H9 (cell line): ENCODE measurements around the gene GLT1D1. TPM values are rescaled to one million over a fixed set of nuclear protein-coding genes. Genes with fewer than 3 reads are reported as not detected.

ENCODE experiments used
- DNase-seq: peaks from one replicate; pipeline ENCODE4 v3.0.0-alpha.2; 2017
- H2AFZ ChIP-seq: one replicate; pipeline ENCODE4 v1.6.1; 2013; ENCODE audit warnings: mild to moderate bottlenecking, low read length, control low read depth, moderate library complexity
- H2AK5ac ChIP-seq: 2 replicates; pipeline ENCODE4 v1.6.1; 2013; ENCODE audit warnings: low read length, control low read depth, mixed read lengths; ENCODE audit not compliant: insufficient read length
- H2BK120ac ChIP-seq: one replicate; pipeline ENCODE4 v1.6.1; 2013; ENCODE audit warnings: low read depth, mild to moderate bottlenecking, low read length, control low read depth, inconsistent platforms; ENCODE audit not compliant: poor library complexity, severe bottlenecking
- H2BK12ac ChIP-seq: 2 replicates; pipeline ENCODE4 v1.6.1; 2013; ENCODE audit warnings: low read length, control low read depth, mixed read lengths, low read depth; ENCODE audit not compliant: insufficient read length
- H2BK15ac ChIP-seq: 2 replicates; pipeline ENCODE4 v1.6.1; 2013; ENCODE audit warnings: low read depth, low read length, control low read depth
- H2BK20ac ChIP-seq: one replicate; pipeline ENCODE4 v1.6.1; 2013; ENCODE audit warnings: low read depth, mild to moderate bottlenecking, low read length, control low read depth, inconsistent platforms; ENCODE audit not compliant: poor library complexity, severe bottlenecking
- H2BK5ac ChIP-seq: 2 replicates; pipeline ENCODE4 v1.6.1; 2013; ENCODE audit warnings: low read length, control low read depth, mixed read lengths; ENCODE audit not compliant: insufficient read length
- H3K14ac ChIP-seq: 2 replicates; pipeline ENCODE4 v1.6.1; 2013; ENCODE audit warnings: low read length, control low read depth; ENCODE audit not compliant: insufficient read depth
- H3K18ac ChIP-seq: 2 replicates; pipeline ENCODE4 v1.6.1; 2013; ENCODE audit warnings: low read depth, mild to moderate bottlenecking, mixed read lengths, low read length, control low read depth; ENCODE audit not compliant: insufficient read length
- H3K23ac ChIP-seq: 2 replicates; pipeline ENCODE4 v1.6.1; 2013; ENCODE audit warnings: low read length, control low read depth, mixed read lengths, low read depth; ENCODE audit not compliant: insufficient read length
- H3K23me2 ChIP-seq: 2 replicates; pipeline ENCODE4 v1.6.1; 2013; ENCODE audit warnings: low read depth, mild to moderate bottlenecking, mixed read lengths, low read length, control low read depth; ENCODE audit not compliant: insufficient read length, poor library complexity, severe bottlenecking
- H3K27ac ChIP-seq: 2 replicates; pipeline ENCODE4 v1.5.1; 2013; ENCODE audit warnings: low read length, control low read depth, mixed read lengths, low read depth; ENCODE audit not compliant: insufficient read length
- H3K27me3 ChIP-seq: 2 replicates; pipeline ENCODE4 v1.6.1; 2013; ENCODE audit warnings: low read length, control low read depth, inconsistent platforms; ENCODE audit not compliant: insufficient read depth
- H3K4ac ChIP-seq: 2 replicates; pipeline ENCODE4 v1.6.1; 2013; ENCODE audit warnings: low read depth, mild to moderate bottlenecking, control low read depth, inconsistent platforms, low read length, moderate library complexity
- H3K4me1 ChIP-seq: 2 replicates; pipeline ENCODE4 v1.6.1; 2013; ENCODE audit warnings: low read length, control low read depth, inconsistent platforms; ENCODE audit not compliant: insufficient read depth
- H3K4me2 ChIP-seq: 2 replicates; pipeline ENCODE4 v1.6.1; 2013; ENCODE audit warnings: low read length, control low read depth, mixed read lengths; ENCODE audit not compliant: insufficient read length, insufficient read depth
- H3K56ac ChIP-seq: 2 replicates; pipeline ENCODE4 v1.6.1; 2013; ENCODE audit warnings: low read depth, mild to moderate bottlenecking, mixed read lengths, low read length, control low read depth; ENCODE audit not compliant: insufficient read length
- H3K79me1 ChIP-seq: 2 replicates; pipeline ENCODE4 v1.6.1; 2013; ENCODE audit warnings: low read depth, mild to moderate bottlenecking, moderate library complexity, low read length, control low read depth, inconsistent platforms; ENCODE audit not compliant: insufficient read depth, poor library complexity, severe bottlenecking
- H3K79me2 ChIP-seq: 2 replicates; pipeline ENCODE4 v1.6.1; 2013; ENCODE audit warnings: low read length, control low read depth, inconsistent platforms; ENCODE audit not compliant: insufficient read depth
- H3K9ac ChIP-seq: 2 replicates; pipeline ENCODE4 v1.6.1; 2013; ENCODE audit warnings: low read length, control low read depth, mixed read lengths; ENCODE audit not compliant: insufficient read length; ENCODE audit errors: extremely low read depth
- H3K9me3 ChIP-seq: one replicate; pipeline ENCODE4 v1.6.1; 2013; ENCODE audit warnings: low read depth, low read length, inconsistent platforms; ENCODE audit not compliant: control insufficient read depth
- H3T11ph ChIP-seq: one replicate; pipeline ENCODE4 v1.6.1; 2013; ENCODE audit warnings: mild to moderate bottlenecking, low read length, control low read depth, inconsistent platforms
- H4K20me1 ChIP-seq: one replicate; pipeline ENCODE4 v1.6.1; 2013; ENCODE audit not compliant: control insufficient read depth, insufficient read length, insufficient read depth
- H4K5ac ChIP-seq: 2 replicates; pipeline ENCODE4 v1.6.1; 2013; ENCODE audit warnings: low read depth, mild to moderate bottlenecking, mixed read lengths, low read length, control low read depth; ENCODE audit not compliant: insufficient read length
- H4K8ac ChIP-seq: replicated peaks from 2 replicates; pipeline ENCODE4 v1.6.1; 2013; ENCODE audit warnings: low read length, control low read depth, mixed read lengths, low read depth; ENCODE audit not compliant: insufficient read length
- H4K91ac ChIP-seq: 2 replicates; pipeline ENCODE4 v1.6.1; 2013; ENCODE audit warnings: low read depth, mild to moderate bottlenecking, moderate library complexity, mixed read lengths, low read length, control low read depth; ENCODE audit not compliant: insufficient read length
- H3K27ac Mint-ChIP-seq, 3 experiments: 2 replicates in 2 of 3; 3 replicates in 1 of 3; pipeline ENCODE4 v1.8.0; 2020 to 2021; ENCODE audit warnings: mixed read lengths in 3 of 3, mild to moderate bottlenecking in 1 of 3, moderate library complexity in 1 of 3
- H3K27me3 Mint-ChIP-seq: 2 replicates; pipeline ENCODE4 v1.8.0; 2021; ENCODE audit warnings: low read depth, mild to moderate bottlenecking, moderate library complexity, mixed read lengths
- H3K36me3 Mint-ChIP-seq, 3 experiments: 2 replicates in 2 of 3; 3 replicates in 1 of 3; pipeline ENCODE4 v1.8.0; 2020 to 2021; ENCODE audit warnings: low read depth in 3 of 3, mixed read lengths in 3 of 3; ENCODE audit not compliant: insufficient read depth in 1 of 3
- H3K4me1 Mint-ChIP-seq, 2 experiments: 2 replicates each; pipeline ENCODE4 v1.8.0; 2020; ENCODE audit warnings: mixed read lengths in 2 of 2
- H3K4me3 Mint-ChIP-seq, 2 experiments: 2 replicates in 1 of 2; 3 replicates in 1 of 2; pipeline ENCODE4 v1.8.0; 2020 to 2021; ENCODE audit warnings: mild to moderate bottlenecking in 2 of 2, mixed read lengths in 2 of 2, moderate library complexity in 1 of 2
- H3K9me3 Mint-ChIP-seq, 2 experiments: 2 replicates in 1 of 2; 3 replicates in 1 of 2; pipeline ENCODE4 v1.8.0; 2020; ENCODE audit warnings: mild to moderate bottlenecking in 2 of 2, mixed read lengths in 2 of 2, moderate library complexity in 1 of 2
- WGBS: extraction: QIAGEN DNeasy Blood & Tissue Kit; methylation state at CpG from one replicate; pipeline ENCODE4 v1.1.7; 2013; ENCODE audit warnings: missing lambda C conversion rate, low lambda C conversion rate, mixed read lengths; ENCODE audit not compliant: insufficient read length; ENCODE audit errors: extremely low coverage; 5-methylcytosine and 5-hydroxymethylcytosine counted together
- total RNA-seq: library from RNA; stranded (reverse); gene quantifications from 2 replicates; pipeline ENCODE4 v1.2.1, GENCODE V29; 2021
- TF ChIP-seq, protein P1 (sequence below): fragments of 200-600 bp; sonication (generic); conservative IDR thresholded peaks from 3 replicates; pipeline ENCODE4 v1.8.0; 2021; ENCODE audit warnings: antibody characterized with exemption, mild to moderate bottlenecking

Gene GLT1D1
- total RNA-seq, 1 experiment from 2014 or later: 7.0 TPM

DNA sequence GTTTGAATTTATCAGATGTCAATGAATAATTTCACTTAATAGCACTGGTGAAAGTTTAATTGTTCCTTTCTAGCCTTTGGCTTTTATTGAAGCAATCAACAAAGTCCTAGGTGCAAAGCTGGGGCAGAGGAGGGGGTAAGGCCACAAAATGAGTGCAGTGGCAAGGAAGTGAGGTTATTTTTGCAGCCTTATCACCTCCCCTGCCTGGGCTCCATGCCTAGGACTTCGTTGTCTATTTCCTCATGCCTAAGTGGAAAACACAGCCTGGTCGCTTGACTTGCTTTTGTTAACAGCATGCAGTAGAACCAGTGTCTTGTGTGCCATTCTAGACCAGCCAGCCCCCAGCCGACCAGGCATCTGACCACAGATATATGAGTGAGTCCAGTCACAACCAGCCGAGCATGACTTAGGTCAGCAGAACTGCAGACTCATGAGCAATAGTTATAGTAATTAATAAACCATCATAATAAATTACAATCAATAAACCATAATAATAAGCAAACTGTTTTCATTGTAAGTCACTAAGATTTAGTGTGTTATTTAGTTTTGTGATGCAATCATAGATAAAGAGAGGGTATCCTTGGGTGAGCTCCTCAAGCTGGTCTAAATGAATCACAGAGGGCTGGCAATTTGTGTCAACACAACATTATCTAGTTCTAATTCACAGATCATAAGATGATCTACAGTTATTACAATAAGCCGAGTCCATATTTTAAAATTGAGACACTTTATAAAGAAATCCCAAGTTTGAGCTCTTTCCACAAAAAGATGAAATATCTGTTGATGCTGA lies 156.8 kb downstream of the GLT1D1 start:
- no peak overlapping the region for H2BK12ac ChIP-seq

More for the DNA sequence above, 156.8 kb downstream of the GLT1D1 start:
- DNase-seq: no peak
- Histone ChIP-seq H2BK120ac (no peak overlapping the region), H3K4me2 (no peak overlapping the region), H2AK5ac (no peak overlapping the region), H3K9me3 (no peaks in the 10 kb centered on the region), H4K91ac (no peak overlapping the region), H3K23me2 (no peaks in the 10 kb centered on the region), H3K79me1 (no peaks in the 10 kb centered on the region), H3K27ac (no peak overlapping the region), H2BK5ac (no peak overlapping the region), H2AFZ (no peak overlapping the region), H3K56ac (no peak overlapping the region), H3K4me1 (no peaks in the 10 kb centered on the region), H3K27me3 (no peaks in the 10 kb centered on the region), H4K5ac (no peak overlapping the region), H3K9ac (no peak overlapping the region), H3K79me2 (no peaks in the 10 kb centered on the region), H3K4ac (no peak overlapping the region), H3K14ac (no peak overlapping the region), H2BK15ac (no peak overlapping the region), H4K20me1 (no peaks in the 10 kb centered on the region), H4K8ac (no peak overlapping the region), H3K23ac (no peak overlapping the region), H3T11ph (no peak overlapping the region), H2BK20ac (no peak overlapping the region), H3K18ac (no peak overlapping the region)
- peaks cover 38% of the 10 kb centered on the region for H3K27me3 Mint-ChIP-seq
- no peak overlapping the region for H3K4me3 Mint-ChIP-seq
- H3K9me3 Mint-ChIP-seq: no peaks in the 10 kb centered on the region
- WGBS: no CpG with 5 or more reads among the region's 5 CpGs
- peaks cover 5 to 9% of the 10 kb centered on the region in 2 experiments for H3K4me1 Mint-ChIP-seq
- no peak overlapping the region for H3K27ac Mint-ChIP-seq
- H3K36me3 Mint-ChIP-seq: no peaks in the 10 kb centered on the region
- TF ChIP-seq, protein P1, sequence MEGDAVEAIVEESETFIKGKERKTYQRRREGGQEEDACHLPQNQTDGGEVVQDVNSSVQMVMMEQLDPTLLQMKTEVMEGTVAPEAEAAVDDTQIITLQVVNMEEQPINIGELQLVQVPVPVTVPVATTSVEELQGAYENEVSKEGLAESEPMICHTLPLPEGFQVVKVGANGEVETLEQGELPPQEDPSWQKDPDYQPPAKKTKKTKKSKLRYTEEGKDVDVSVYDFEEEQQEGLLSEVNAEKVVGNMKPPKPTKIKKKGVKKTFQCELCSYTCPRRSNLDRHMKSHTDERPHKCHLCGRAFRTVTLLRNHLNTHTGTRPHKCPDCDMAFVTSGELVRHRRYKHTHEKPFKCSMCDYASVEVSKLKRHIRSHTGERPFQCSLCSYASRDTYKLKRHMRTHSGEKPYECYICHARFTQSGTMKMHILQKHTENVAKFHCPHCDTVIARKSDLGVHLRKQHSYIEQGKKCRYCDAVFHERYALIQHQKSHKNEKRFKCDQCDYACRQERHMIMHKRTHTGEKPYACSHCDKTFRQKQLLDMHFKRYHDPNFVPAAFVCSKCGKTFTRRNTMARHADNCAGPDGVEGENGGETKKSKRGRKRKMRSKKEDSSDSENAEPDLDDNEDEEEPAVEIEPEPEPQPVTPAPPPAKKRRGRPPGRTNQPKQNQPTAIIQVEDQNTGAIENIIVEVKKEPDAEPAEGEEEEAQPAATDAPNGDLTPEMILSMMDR: no peak
